Suprapubic skin (tissue), 4 donors: ENCODE results near the gene GNB1.

Experiments used
- EP300 ChIP-seq: sonication (generic); formaldehyde crosslinking; IDR thresholded peaks from one replicate; pipeline ENCODE4 v1.6.1; 2017; ENCODE audit warnings: antibody characterized with exemption
- POLR2A ChIP-seq, 2 donors: fragments of 450-650 bp; IDR thresholded peaks; one replicate each; pipeline ENCODE4 v1.6.1; 2017; ENCODE audit warnings: antibody characterized with exemption in 2 of 2, mild to moderate bottlenecking in 2 of 2, moderate library complexity in 2 of 2
- POLR2AphosphoS5 ChIP-seq, 3 donors: sonication (generic); formaldehyde crosslinking; IDR thresholded peaks; one replicate each; pipeline ENCODE4 v1.6.1; 2017; ENCODE audit warnings: antibody characterized with exemption in 3 of 3
- TF ChIP-seq, protein P1 (sequence below), 2 donors: fragments of 200-600 bp in 1 of 2; fragments of 450-650 bp in 1 of 2; sonication (generic) in 1 of 2; IDR thresholded peaks; one replicate each; pipeline ENCODE4 v1.5.1; 2016 to 2019; ENCODE audit warnings: antibody characterized with exemption in 2 of 2, mild to moderate bottlenecking in 1 of 2, moderate library complexity in 1 of 2

DNA sequence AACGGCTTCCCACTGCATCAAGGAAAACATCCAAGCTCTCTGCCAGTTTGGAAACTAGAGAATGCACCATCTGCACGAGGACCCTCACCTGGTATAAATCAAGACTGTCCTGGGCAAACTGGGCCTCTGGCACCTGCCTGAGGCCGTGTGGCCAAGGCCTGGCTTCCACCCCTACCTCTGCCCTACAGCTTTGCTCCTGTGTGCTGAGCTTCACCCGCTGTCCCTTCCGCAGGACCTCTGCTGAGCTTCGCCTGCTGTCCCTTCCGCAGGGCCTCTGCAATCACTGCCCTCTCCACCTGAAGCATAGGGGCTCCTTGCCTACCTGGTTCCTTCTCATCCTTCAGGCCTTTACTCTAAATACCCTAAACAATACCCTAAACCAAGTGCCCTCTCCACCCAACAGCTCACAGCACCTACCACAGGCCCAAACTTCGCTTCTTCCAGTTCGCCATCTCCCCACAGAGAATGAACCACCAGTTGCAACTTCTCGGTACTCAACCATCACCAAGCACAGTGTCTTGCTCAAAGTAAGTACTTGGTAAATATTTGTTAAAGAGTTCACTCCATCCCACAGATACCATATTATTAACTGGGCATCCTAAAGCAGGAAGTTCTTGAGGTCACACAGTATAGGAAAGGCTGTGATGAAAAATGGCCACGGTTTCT, 18.4 kb downstream of the GNB1 start:
- no peak for TF ChIP-seq EP300
- TF ChIP-seq, protein P1, sequence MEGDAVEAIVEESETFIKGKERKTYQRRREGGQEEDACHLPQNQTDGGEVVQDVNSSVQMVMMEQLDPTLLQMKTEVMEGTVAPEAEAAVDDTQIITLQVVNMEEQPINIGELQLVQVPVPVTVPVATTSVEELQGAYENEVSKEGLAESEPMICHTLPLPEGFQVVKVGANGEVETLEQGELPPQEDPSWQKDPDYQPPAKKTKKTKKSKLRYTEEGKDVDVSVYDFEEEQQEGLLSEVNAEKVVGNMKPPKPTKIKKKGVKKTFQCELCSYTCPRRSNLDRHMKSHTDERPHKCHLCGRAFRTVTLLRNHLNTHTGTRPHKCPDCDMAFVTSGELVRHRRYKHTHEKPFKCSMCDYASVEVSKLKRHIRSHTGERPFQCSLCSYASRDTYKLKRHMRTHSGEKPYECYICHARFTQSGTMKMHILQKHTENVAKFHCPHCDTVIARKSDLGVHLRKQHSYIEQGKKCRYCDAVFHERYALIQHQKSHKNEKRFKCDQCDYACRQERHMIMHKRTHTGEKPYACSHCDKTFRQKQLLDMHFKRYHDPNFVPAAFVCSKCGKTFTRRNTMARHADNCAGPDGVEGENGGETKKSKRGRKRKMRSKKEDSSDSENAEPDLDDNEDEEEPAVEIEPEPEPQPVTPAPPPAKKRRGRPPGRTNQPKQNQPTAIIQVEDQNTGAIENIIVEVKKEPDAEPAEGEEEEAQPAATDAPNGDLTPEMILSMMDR (IDR thresholded peaks at IDR 0.05), result no peak
- TF ChIP-seq POLR2A (IDR thresholded peaks at IDR 0.05), result no peak
- TF ChIP-seq POLR2AphosphoS5 (IDR thresholded peaks at IDR 0.05), result no peak
